Loucy (cell line): ENCODE data around the gene TPK1.

Experiments
- H2AFZ ChIP-seq: fragments of 200-600 bp; sonication (generic); 2 replicates; pipeline ENCODE4 v1.6.0; 2016; ENCODE audit warnings: antibody characterized with exemption, mild to moderate bottlenecking, low read length, moderate library complexity
- H3F3A ChIP-seq: fragments of 200-600 bp; 2 replicates; pipeline ENCODE4 v1.6.0; 2016; ENCODE audit warnings: antibody characterized with exemption, low read depth, mild to moderate bottlenecking
- H3K27me3 ChIP-seq: fragments of 200-600 bp; sonication (generic); 2 replicates; pipeline ENCODE4 v1.6.1; 2014; ENCODE audit warnings: low read length, mild to moderate bottlenecking; ENCODE audit not compliant: insufficient read depth, poor library complexity, severe bottlenecking
- H3K36me3 ChIP-seq: fragments of 200-600 bp; sonication (generic); 2 replicates; pipeline ENCODE4 v1.6.1; 2016; ENCODE audit warnings: low read length; ENCODE audit not compliant: insufficient read depth
- H3K4me1 ChIP-seq: fragments of 200-600 bp; sonication (generic); 2 replicates; pipeline ENCODE4 v1.5.1; 2014; ENCODE audit warnings: low read length, mild to moderate bottlenecking; ENCODE audit not compliant: insufficient read depth, poor library complexity, severe bottlenecking
- H3K4me2 ChIP-seq: fragments of 200-600 bp; sonication (generic); 2 replicates; pipeline ENCODE4 v1.6.0; 2014; ENCODE audit warnings: antibody characterized with exemption, low read length, low read depth, mild to moderate bottlenecking; ENCODE audit not compliant: poor library complexity, severe bottlenecking
- H3K4me3 ChIP-seq: fragments of 200-600 bp; sonication (generic); 2 replicates; pipeline ENCODE4 v1.5.1; 2014; ENCODE audit warnings: low read length, mild to moderate bottlenecking, mixed read lengths; ENCODE audit not compliant: poor library complexity, severe bottlenecking
- H3K79me2 ChIP-seq: fragments of 200-600 bp; sonication (generic); 2 replicates; pipeline ENCODE4 v1.6.1; 2014; ENCODE audit warnings: low read length; ENCODE audit not compliant: insufficient read depth
- H3K9ac ChIP-seq: fragments of 200-600 bp; sonication (generic); 2 replicates; pipeline ENCODE4 v1.6.0; 2014; ENCODE audit warnings: mild to moderate bottlenecking, low read depth, low read length, moderate library complexity; ENCODE audit not compliant: poor library complexity, severe bottlenecking
- H3K9me2 ChIP-seq: fragments of 200-600 bp; sonication (generic); replicated peaks from 2 replicates; pipeline ENCODE4 v1.6.1; 2016; ENCODE audit warnings: low read depth, low read length, mixed read lengths
- H3K9me3 ChIP-seq: fragments of 200-600 bp; sonication (generic); 2 replicates; pipeline ENCODE4 v1.6.1; 2014; ENCODE audit warnings: mild to moderate bottlenecking, antibody characterized with exemption, low read length, low read depth; ENCODE audit not compliant: insufficient read depth
- H4K20me1 ChIP-seq: fragments of 200-600 bp; sonication (generic); 2 replicates; pipeline ENCODE4 v1.6.0; 2014; ENCODE audit warnings: antibody characterized with exemption, low read length, mild to moderate bottlenecking; ENCODE audit not compliant: insufficient read depth, poor library complexity, severe bottlenecking
- EZH2phosphoT487 ChIP-seq: fragments of 200-600 bp; IDR thresholded peaks from 2 replicates; pipeline ENCODE4 v1.6.1; 2018; ENCODE audit warnings: antibody characterized with exemption, mild to moderate bottlenecking, moderate library complexity, borderline replicate concordance
- TF ChIP-seq, protein P1 (sequence below): fragments of 200-600 bp; sonication (generic); conservative IDR thresholded peaks from 2 replicates; pipeline ENCODE4 v1.5.1; 2014; ENCODE audit warnings: mild to moderate bottlenecking, antibody characterized with exemption, low read length

Gene TPK1

DNA sequence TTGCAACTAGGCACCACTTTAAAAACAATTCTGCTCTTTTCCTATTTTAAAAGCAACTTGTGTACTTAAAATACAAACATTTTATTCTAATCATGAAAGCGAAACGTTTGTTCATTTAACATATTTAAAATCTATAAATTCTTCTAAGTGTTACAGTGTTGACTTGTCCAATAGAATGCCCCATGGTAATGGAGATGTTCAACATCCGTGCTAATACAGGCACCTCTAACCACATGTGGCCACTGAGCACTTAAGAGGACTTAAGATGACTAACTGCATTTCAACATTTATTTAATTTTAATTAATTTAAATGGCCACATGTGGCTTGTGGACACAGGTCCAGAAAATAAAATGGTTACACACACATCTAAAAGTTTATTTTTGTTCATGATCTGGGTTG lies 115.1 kb downstream of the TPK1 start:
- H3K4me1 ChIP-seq, result no peaks in the 10 kb centered on the region
- no peak overlapping the region for H3K4me2 ChIP-seq
- no peaks in the 10 kb centered on the region for H3K27me3 ChIP-seq
- H3K79me2 ChIP-seq, result no peaks in the 10 kb centered on the region
- no peaks in the 10 kb centered on the region for H3K36me3 ChIP-seq
- H3K9me2 ChIP-seq, result no peaks in the 10 kb centered on the region
- TF ChIP-seq, protein P1, sequence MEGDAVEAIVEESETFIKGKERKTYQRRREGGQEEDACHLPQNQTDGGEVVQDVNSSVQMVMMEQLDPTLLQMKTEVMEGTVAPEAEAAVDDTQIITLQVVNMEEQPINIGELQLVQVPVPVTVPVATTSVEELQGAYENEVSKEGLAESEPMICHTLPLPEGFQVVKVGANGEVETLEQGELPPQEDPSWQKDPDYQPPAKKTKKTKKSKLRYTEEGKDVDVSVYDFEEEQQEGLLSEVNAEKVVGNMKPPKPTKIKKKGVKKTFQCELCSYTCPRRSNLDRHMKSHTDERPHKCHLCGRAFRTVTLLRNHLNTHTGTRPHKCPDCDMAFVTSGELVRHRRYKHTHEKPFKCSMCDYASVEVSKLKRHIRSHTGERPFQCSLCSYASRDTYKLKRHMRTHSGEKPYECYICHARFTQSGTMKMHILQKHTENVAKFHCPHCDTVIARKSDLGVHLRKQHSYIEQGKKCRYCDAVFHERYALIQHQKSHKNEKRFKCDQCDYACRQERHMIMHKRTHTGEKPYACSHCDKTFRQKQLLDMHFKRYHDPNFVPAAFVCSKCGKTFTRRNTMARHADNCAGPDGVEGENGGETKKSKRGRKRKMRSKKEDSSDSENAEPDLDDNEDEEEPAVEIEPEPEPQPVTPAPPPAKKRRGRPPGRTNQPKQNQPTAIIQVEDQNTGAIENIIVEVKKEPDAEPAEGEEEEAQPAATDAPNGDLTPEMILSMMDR, result no peak
- TF ChIP-seq EZH2phosphoT487, result no peak
- no peaks in the 10 kb centered on the region for H4K20me1 ChIP-seq
- H3K4me3 ChIP-seq, result no peak overlapping the region
- no peak overlapping the region for H3K9ac ChIP-seq
- no peaks in the 10 kb centered on the region for H3F3A ChIP-seq
- H3K9me3 ChIP-seq, result peaks cover 4% of the 10 kb centered on the region; the same call in 1 of the 2 replicates
- H2AFZ ChIP-seq, result no peak overlapping the region

DNA sequence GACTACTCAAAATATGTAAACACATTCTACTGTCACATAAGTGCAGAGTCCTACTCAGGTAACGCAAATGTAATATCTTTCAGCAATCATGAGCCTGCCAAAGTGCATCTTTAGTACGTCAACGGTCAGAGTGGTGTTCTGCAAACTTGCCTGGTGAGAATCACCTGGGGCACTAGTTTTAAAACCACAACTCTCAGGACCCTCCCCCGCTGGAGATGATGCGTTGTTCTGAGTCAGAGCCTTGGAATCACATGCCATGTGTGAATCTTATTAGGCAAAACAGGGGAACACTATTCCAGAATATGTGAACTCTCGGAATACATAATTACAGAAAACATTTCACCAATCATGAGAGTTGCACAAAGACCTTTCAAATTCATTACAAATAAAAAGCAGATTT lies 115.7 kb downstream of the TPK1 start:
- Histone ChIP-seq H3K79me2 (no peaks in the 10 kb centered on the region), H3K9ac (no peak overlapping the region), H3K4me3 (no peak overlapping the region), H3K4me1 (no peaks in the 10 kb centered on the region), H4K20me1 (no peaks in the 10 kb centered on the region), H3K27me3 (no peaks in the 10 kb centered on the region), H3K4me2 (no peak overlapping the region), H3F3A (no peaks in the 10 kb centered on the region), H3K9me2 (no peaks in the 10 kb centered on the region), H3K9me3 (peaks cover 4% of the 10 kb centered on the region; the same call in 1 of the 2 replicates), H3K36me3 (no peaks in the 10 kb centered on the region), H2AFZ (no peak overlapping the region)
- TF ChIP-seq EZH2phosphoT487, result no peak
- TF ChIP-seq, protein P1, result no peak

GRCh38 chr7:144717720-144718119 lies 118.1 kb downstream of the TPK1 start:
- H3K79me2 ChIP-seq, result no peaks in the 10 kb centered on the region
- no peaks in the 10 kb centered on the region for H3K27me3 ChIP-seq
- H3K9ac ChIP-seq, result no peak overlapping the region
- no peaks in the 10 kb centered on the region for H4K20me1 ChIP-seq
- no peak overlapping the region for H2AFZ ChIP-seq
- H3K9me2 ChIP-seq, result no peaks in the 10 kb centered on the region
- no peaks in the 10 kb centered on the region for H3K4me1 ChIP-seq
- H3K36me3 ChIP-seq, result no peaks in the 10 kb centered on the region
- peaks cover 4% of the 10 kb centered on the region; the same call in 1 of the 2 replicates for H3K9me3 ChIP-seq
- no peak overlapping the region for H3K4me2 ChIP-seq
- H3K4me3 ChIP-seq, result no peak overlapping the region
- H3F3A ChIP-seq, result no peaks in the 10 kb centered on the region
- TF ChIP-seq, protein P1, result no peak
- no peak for TF ChIP-seq EZH2phosphoT487
